Neuronal stem cell (in vitro differentiated cells): Measurements from ENCODE around the gene SBDS.

Experiments
- DNase-seq: peaks from one replicate; pipeline ENCODE4 v3.0.0-alpha.2; 2013; ENCODE audit warnings: low spot score
- H2AFZ ChIP-seq: one replicate; pipeline ENCODE4 v1.6.1; 2013; ENCODE audit warnings: mild to moderate bottlenecking, low read length, inconsistent platforms
- H2AK5ac ChIP-seq: 2 replicates; pipeline ENCODE4 v1.6.1; 2013; ENCODE audit warnings: low read depth, mild to moderate bottlenecking, inconsistent platforms, low read length, moderate library complexity, mixed read lengths
- H2BK120ac ChIP-seq: 2 replicates; pipeline ENCODE4 v1.6.1; 2013; ENCODE audit warnings: low read depth, mild to moderate bottlenecking, inconsistent platforms, low read length, moderate library complexity, mixed read lengths
- H2BK12ac ChIP-seq: one replicate; pipeline ENCODE4 v1.6.1; 2013; ENCODE audit warnings: low read length, inconsistent platforms
- H2BK15ac ChIP-seq: 2 replicates; pipeline ENCODE4 v1.6.1; 2013; ENCODE audit warnings: mild to moderate bottlenecking, low read length, inconsistent platforms, mixed read lengths
- H2BK5ac ChIP-seq: one replicate; pipeline ENCODE4 v1.6.1; 2013; ENCODE audit warnings: inconsistent platforms, mild to moderate bottlenecking, low read length, moderate library complexity
- H3K14ac ChIP-seq: one replicate; pipeline ENCODE4 v1.6.1; 2013; ENCODE audit warnings: low read length, inconsistent platforms
- H3K18ac ChIP-seq: 2 replicates; pipeline ENCODE4 v1.6.1; 2013; ENCODE audit warnings: low read length, inconsistent platforms
- H3K23ac ChIP-seq: 2 replicates; pipeline ENCODE4 v1.6.1; 2013; ENCODE audit warnings: low read depth, mild to moderate bottlenecking, mixed read lengths, low read length, inconsistent platforms; ENCODE audit not compliant: poor library complexity
- H3K27ac ChIP-seq: replicated peaks from 3 replicates; pipeline ENCODE4 v1.5.1; 2013; ENCODE audit warnings: low read length, inconsistent platforms
- H3K27me3 ChIP-seq, 3 experiments: 2 replicates each; pipeline ENCODE4 v1.6.1; 2013; ENCODE audit warnings: low read length in 3 of 3, mild to moderate bottlenecking in 2 of 3, inconsistent platforms in 1 of 3, low read depth in 1 of 3, mixed read lengths in 1 of 3, moderate library complexity in 1 of 3; ENCODE audit not compliant: control insufficient read depth in 3 of 3, insufficient read depth in 3 of 3
- H3K36me3 ChIP-seq, 2 donors: replicated peaks in 1 of 2; 2 replicates each; pipeline ENCODE4 v1.6.1; 2013; ENCODE audit warnings: low read length in 2 of 2; ENCODE audit not compliant: control insufficient read depth in 2 of 2, insufficient read depth in 2 of 2
- H3K4ac ChIP-seq: 2 replicates; pipeline ENCODE4 v1.6.1; 2013; ENCODE audit warnings: inconsistent platforms, mild to moderate bottlenecking, low read length, moderate library complexity
- H3K4me1 ChIP-seq, 2 donors: 1 replicate in 1 of 2; 2 replicates in 1 of 2; pipeline ENCODE4 v1.6.1; 2013; ENCODE audit warnings: low read length in 2 of 2, low read depth in 1 of 2; ENCODE audit not compliant: control insufficient read depth in 2 of 2, insufficient read depth in 1 of 2
- H3K4me2 ChIP-seq: one replicate; pipeline ENCODE4 v1.6.1; 2013; ENCODE audit warnings: mild to moderate bottlenecking, low read length, inconsistent platforms; ENCODE audit not compliant: insufficient read depth, poor library complexity, severe bottlenecking
- H3K4me3 ChIP-seq, 2 donors: 2 replicates each; pipeline ENCODE4 v1.5.1; 2013; ENCODE audit warnings: low read length in 2 of 2, mild to moderate bottlenecking in 2 of 2, inconsistent platforms in 1 of 2, moderate library complexity in 1 of 2
- H3K79me1 ChIP-seq: one replicate; pipeline ENCODE4 v1.6.1; 2013; ENCODE audit warnings: low read depth, mild to moderate bottlenecking, inconsistent platforms, low read length, moderate library complexity
- H3K9ac ChIP-seq: one replicate; pipeline ENCODE4 v1.6.1; 2013; ENCODE audit warnings: mild to moderate bottlenecking, low read depth, low read length, inconsistent platforms; ENCODE audit not compliant: poor library complexity
- H3K9me3 ChIP-seq, 2 donors: replicated peaks in 1 of 2; 2 replicates each; pipeline versions ENCODE3 to v1.6.1; 2013; ENCODE audit warnings: low read length in 2 of 2, mild to moderate bottlenecking in 2 of 2, inconsistent platforms in 1 of 2, low read depth in 1 of 2, mixed read lengths in 1 of 2, moderate library complexity in 1 of 2; ENCODE audit not compliant: control insufficient read depth in 2 of 2, insufficient read depth in 1 of 2
- H4K8ac ChIP-seq: one replicate; pipeline ENCODE4 v1.6.1; 2013; ENCODE audit warnings: low read depth, mild to moderate bottlenecking, inconsistent platforms, low read length, moderate library complexity
- H4K91ac ChIP-seq: one replicate; pipeline ENCODE4 v1.6.1; 2013; ENCODE audit warnings: low read length, low read depth, mild to moderate bottlenecking, inconsistent platforms; ENCODE audit not compliant: poor library complexity
- WGBS, 2 donors: extraction: QIAGEN DNeasy Blood & Tissue Kit; methylation state at CpG; one replicate each; pipeline ENCODE4 v1.1.7; 2013; ENCODE audit warnings: missing lambda C conversion rate in 2 of 2, mixed read lengths in 1 of 2; ENCODE audit not compliant: insufficient read length in 2 of 2, insufficient replicate concordance in 1 of 2; ENCODE audit errors: extremely low coverage in 2 of 2; 5-methylcytosine and 5-hydroxymethylcytosine counted together

SBDS gene

DNA sequence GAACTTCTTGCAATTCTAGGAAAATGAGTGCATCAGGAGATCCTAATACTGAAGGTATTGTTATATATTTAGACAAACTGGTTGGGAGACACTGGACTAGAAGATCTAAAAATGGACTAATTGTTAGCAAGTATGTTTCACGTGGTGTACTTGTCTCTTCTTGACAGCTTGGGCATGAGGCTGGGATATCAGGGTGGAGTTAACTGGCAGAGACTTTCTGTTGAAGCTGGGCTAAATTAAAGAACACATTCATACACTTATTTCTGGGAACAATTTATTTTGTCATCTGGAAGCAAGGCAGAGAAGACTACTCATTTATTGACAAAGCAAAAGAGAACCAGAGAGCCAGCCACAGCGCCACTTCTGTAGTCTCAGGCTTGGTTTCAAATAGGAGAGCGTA, 27.1 kb upstream of the SBDS start:
- Histone ChIP-seq H2BK5ac (no peak overlapping the region), H2AFZ (no peak overlapping the region), H3K4me1 (no peaks in the 10 kb centered on the region), H4K8ac (no peak overlapping the region), H2BK120ac (no peak overlapping the region), H2BK15ac (no peak overlapping the region), H3K27me3 (no peaks in the 10 kb centered on the region), H3K4me2 (no peak overlapping the region), H3K18ac (no peak overlapping the region), H4K91ac (no peak overlapping the region), H3K4me3 (no peak overlapping the region), H3K79me1 (no peaks in the 10 kb centered on the region), H3K4ac (no peak overlapping the region), H3K14ac (no peak overlapping the region), H3K9ac (no peak overlapping the region), H3K9me3 (no peaks in the 10 kb centered on the region), H3K27ac (no peak overlapping the region), H2AK5ac (no peak overlapping the region), H3K23ac (no peak overlapping the region), H2BK12ac (no peak overlapping the region), H3K36me3 (peaks cover 12 to 66% of the 10 kb centered on the region in 2 donors)
- DNase-seq, result no peak
- no CpG with 5 or more reads among the region's 3 CpGs for WGBS, 2 donors

- no peaks in the 10 kb centered on the region for H3K27me3 ChIP-seq
- no peak overlapping the region for H2AFZ ChIP-seq
- H3K18ac ChIP-seq, result no peak overlapping the region
- H2BK120ac ChIP-seq, result no peak overlapping the region
- no peaks in the 10 kb centered on the region for H3K9me3 ChIP-seq
- no peak overlapping the region for H2BK12ac ChIP-seq
- H4K8ac ChIP-seq, result no peak overlapping the region
- H3K4ac ChIP-seq, result no peak overlapping the region
- no peak overlapping the region for H3K9ac ChIP-seq
- H2AK5ac ChIP-seq, result no peak overlapping the region
- H3K4me1 ChIP-seq, result no peaks in the 10 kb centered on the region
- no peaks in the 10 kb centered on the region for H3K79me1 ChIP-seq
- DNase-seq, result no peak
- H3K27ac ChIP-seq, result no peak overlapping the region
- H3K36me3 ChIP-seq, result peaks cover 12 to 70% of the 10 kb centered on the region in 2 donors
- H2BK15ac ChIP-seq, result no peak overlapping the region
- no peak overlapping the region for H2BK5ac ChIP-seq
- no CpG with 5 or more reads among the region's 7 CpGs for WGBS, 2 donors
- H3K4me2 ChIP-seq, result no peak overlapping the region
- H4K91ac ChIP-seq, result no peak overlapping the region
- no peak overlapping the region for H3K23ac ChIP-seq
- no peak overlapping the region for H3K4me3 ChIP-seq
- no peak overlapping the region for H3K14ac ChIP-seq
Measured at GRCh38 chr7:67021260-67021659, 25.9 kb upstream of the SBDS start.

DNA sequence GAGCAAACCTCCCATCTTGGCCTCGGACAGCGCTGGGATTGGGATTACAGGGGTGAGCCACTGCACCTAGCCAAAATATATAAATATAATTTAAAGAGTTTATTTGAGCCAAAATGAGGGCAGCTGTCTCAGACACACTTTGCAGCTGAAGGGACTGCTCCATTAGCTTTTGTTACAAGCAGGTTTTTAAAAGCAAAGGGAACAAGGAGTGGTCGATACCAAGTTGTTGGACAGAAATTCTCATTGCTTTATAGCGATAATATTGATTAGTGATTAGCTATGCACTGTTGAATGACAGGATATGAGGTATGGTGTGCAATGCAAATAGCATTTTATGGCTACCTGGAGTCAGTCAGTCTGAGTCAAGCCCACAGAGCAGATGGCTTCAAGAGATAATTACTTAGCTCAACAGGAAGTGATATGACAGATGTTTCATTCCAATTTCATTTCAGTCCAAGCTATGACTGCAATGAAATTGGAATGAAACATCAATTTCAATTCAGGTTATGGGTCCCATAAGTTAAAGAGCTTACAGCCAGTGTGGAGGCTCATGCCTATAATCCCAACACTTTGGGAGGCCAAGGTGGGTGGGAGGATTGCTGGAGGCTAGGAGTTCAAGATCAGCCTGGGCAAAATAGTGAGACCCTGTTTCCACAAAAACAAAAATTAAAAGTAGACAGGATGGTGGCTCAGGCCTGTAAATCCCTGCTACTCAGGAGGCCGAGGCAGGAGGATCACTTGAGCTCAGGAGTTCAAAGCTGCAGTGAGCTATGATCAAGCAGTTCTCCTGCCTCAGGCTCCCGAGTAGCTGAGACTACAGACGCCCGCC, 24.4 kb upstream of the SBDS start:
- Histone ChIP-seq H3K27ac (no peak overlapping the region), H3K79me1 (no peaks in the 10 kb centered on the region), H2BK15ac (no peak overlapping the region), H2BK5ac (no peak overlapping the region), H3K4ac (no peak overlapping the region), H2AFZ (no peak overlapping the region), H3K14ac (no peak overlapping the region), H3K4me1 (no peaks in the 10 kb centered on the region), H3K36me3 (peaks cover 12 to 69% of the 10 kb centered on the region in 2 donors), H2BK120ac (no peak overlapping the region), H3K23ac (no peak overlapping the region), H3K4me3 (no peak overlapping the region), H2AK5ac (no peak overlapping the region), H3K27me3 (no peaks in the 10 kb centered on the region), H4K8ac (no peak overlapping the region), H3K9me3 (no peaks in the 10 kb centered on the region), H4K91ac (no peak overlapping the region), H3K9ac (no peak overlapping the region), H3K18ac (no peak overlapping the region), H3K4me2 (no peak overlapping the region), H2BK12ac (no peak overlapping the region)
- no peak for DNase-seq
- WGBS, 2 donors, result no CpG with 5 or more reads among the region's 8 CpGs

DNA sequence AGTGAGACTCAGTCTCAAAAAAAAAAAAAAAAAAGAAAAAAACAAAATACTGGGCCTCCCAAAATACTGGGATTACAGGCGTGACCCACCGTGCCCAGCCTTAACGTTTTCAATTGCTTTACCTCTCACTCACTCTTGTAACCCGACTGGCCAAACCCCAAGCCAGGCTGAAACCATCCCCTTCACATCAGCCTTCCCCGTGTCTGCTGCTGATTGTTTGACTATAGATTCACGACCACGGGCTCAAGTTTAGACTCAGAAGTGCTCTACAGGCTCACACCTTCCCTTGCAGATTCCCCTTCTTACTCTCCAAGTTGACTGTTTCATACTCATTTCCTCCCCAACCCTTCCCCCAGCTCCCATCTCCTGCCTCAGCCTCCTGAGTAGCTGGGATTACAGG, 23.6 kb upstream of the SBDS start:
- H2AFZ ChIP-seq, result no peak overlapping the region
- no peak overlapping the region for H2AK5ac ChIP-seq
- H2BK120ac ChIP-seq, result no peak overlapping the region
- no peak overlapping the region for H3K14ac ChIP-seq
- no CpG with 5 or more reads among the region's 7 CpGs for WGBS, 2 donors
- no peak for DNase-seq
- no peak overlapping the region for H3K9ac ChIP-seq
- H3K4me3 ChIP-seq, result no peak overlapping the region
- H2BK5ac ChIP-seq, result no peak overlapping the region
- H4K8ac ChIP-seq, result no peak overlapping the region
- no peak overlapping the region for H2BK15ac ChIP-seq
- H3K27ac ChIP-seq, result no peak overlapping the region
- no peak overlapping the region for H4K91ac ChIP-seq
- H3K9me3 ChIP-seq, result no peaks in the 10 kb centered on the region
- H3K18ac ChIP-seq, result no peak overlapping the region
- no peaks in the 10 kb centered on the region for H3K79me1 ChIP-seq
- no peaks in the 10 kb centered on the region for H3K4me1 ChIP-seq
- peaks cover 12 to 74% of the 10 kb centered on the region in 2 donors for H3K36me3 ChIP-seq
- H3K4ac ChIP-seq, result no peak overlapping the region
- no peak overlapping the region for H2BK12ac ChIP-seq
- no peak overlapping the region for H3K23ac ChIP-seq
- H3K4me2 ChIP-seq, result no peak overlapping the region
- H3K27me3 ChIP-seq, result no peaks in the 10 kb centered on the region
